ENCODE data around the gene DUSP19. TPM values are rescaled to one million over a fixed set of nuclear protein-coding genes. Genes with fewer than 3 reads are reported as not detected.

DUSP19 gene
- total and polyA plus RNA-seq, 2 of the 13 experiments (the other 11 are each of a cell fraction or from before 2014, with no cell fraction given), result 1.3 to 1.9 TPM

DNA sequence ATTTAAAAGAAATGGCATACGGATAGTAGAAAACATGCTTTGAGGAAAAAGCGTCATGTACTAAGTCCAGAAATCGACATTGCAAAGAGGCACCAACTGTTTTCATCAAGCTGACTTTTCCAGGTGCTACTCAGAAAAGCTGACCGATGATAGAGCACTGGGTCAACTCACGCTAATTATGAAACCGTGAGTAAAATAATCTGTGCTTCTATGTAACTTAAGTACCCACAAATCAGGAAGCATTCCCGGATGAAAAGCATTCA, 45.3 kb downstream of the DUSP19 start:
- POLR2A ChIA-PET, result interaction anchor here (1.0 to 3.5 kb wide), 3 partner anchors 45 to 408 kb away, joined by 4 to 17 read pairs (median 5); partner anchors contain the start of genes DNAJC10, DUSP19 and NCKAP1
- H2AFZ ChIP-seq (ENCODE audit: low read length), result peak overlapping the region; percentile 99
- no peaks in the 10 kb centered on the region; a peak in 1 of 5 replicates for H3K27me3 ChIP-seq (ENCODE audit: control insufficient read depth in 1 of 2, insufficient read depth in 2 of 2, low read length in 2 of 2)
- no peak for DNase-seq (ENCODE audit: low spot score)
- peak; percentile 46 for ATAC-seq
- peak overlapping the region; percentile 99 for H3K4me2 ChIP-seq (ENCODE audit: low read depth, low read length)
- peaks cover 44% of the 10 kb centered on the region for H3K79me2 ChIP-seq (ENCODE audit: insufficient read depth, low read length)
- no peaks in the 10 kb centered on the region for H3K9me3 ChIP-seq (ENCODE audit: low read length)
- in situ Hi-C loops (cut with HindIII; ENCODE audit: extremely low pct_ligation_motif_present, low pct_unique_long_range_greater_than_20kb), result no loop called here
- CTCF ChIA-PET (ENCODE audit: low intra/inter-chr PET ratio, low total read pairs), result no interaction called here
- WGBS (ENCODE audit: low lambda C conversion rate), result 1% methylated on average over 7 of the region's 7 CpGs
- FAIRE-seq, result no peak
- H3K27ac ChIP-seq (ENCODE audit: extremely low read length, insufficient read depth, low read length), result peak overlapping the region; percentile 87
- no peaks in the 10 kb centered on the region for H4K20me1 ChIP-seq (ENCODE audit: insufficient read depth, low read length)
- peaks cover 0 to 8% of the 10 kb centered on the region in 2 experiments; a peak in 1 of 5 replicates for H3K36me3 ChIP-seq (replicated peaks in 1 of 2; ENCODE audit: control insufficient read depth in 1 of 2, insufficient read depth in 2 of 2, low read length in 2 of 2)
- H3K4me1 ChIP-seq (ENCODE audit: insufficient read depth, low read length), result peaks cover 34% of the 10 kb centered on the region
- H3K4me3 ChIP-seq (replicated peaks in 1 of 3; ENCODE audit: insufficient read depth in 1 of 3, low read depth in 2 of 3, low read length in 3 of 3), result peak overlapping the region; percentile 81 to 90 (median 87)
- H3K9ac ChIP-seq (ENCODE audit: insufficient read depth, low read depth, low read length), result peak overlapping the region; percentile 85
- BruUV-seq (replicated peaks), result TSS peak; percentile 86
- intact Hi-C loops (cut with micrococcal nuclease; ENCODE audit: unreplicated experiment), result loop anchor here (1.0 kb wide), 2 partner anchors 46 to 86 kb away; partner anchors contain the start of genes DUSP19 and NCKAP1
- 0 out of 2 replicates have a peak, but pooled peaks have one; percentile 73 for TF ChIP-seq ZNF136 (CRISPR knock-in tag; IDR thresholded peaks at IDR 0.05; ENCODE audit: low read depth)
- TF ChIP-seq DDIT3 (CRISPR knock-in tag; IDR thresholded peaks at IDR 0.05), result no peak
- TF ChIP-seq CHCHD3 (CRISPR knock-in tag; IDR thresholded peaks at IDR 0.05), result no peak
- no peak for TF ChIP-seq HMG20B (CRISPR knock-in tag; conservative IDR thresholded peaks at IDR 0.05)
- TF ChIP-seq NFYC (CRISPR knock-in tag; IDR thresholded peaks at IDR 0.05), result no peak
- 0 out of 2 replicates have a peak, but pooled peaks have one; percentile 61 for TF ChIP-seq ZNF224 (CRISPR knock-in tag; IDR thresholded peaks at IDR 0.05)
- no peak for TF ChIP-seq ARID2 (CRISPR knock-in tag; IDR thresholded peaks at IDR 0.05; ENCODE audit: borderline replicate concordance)
- TF ChIP-seq, protein P1, sequence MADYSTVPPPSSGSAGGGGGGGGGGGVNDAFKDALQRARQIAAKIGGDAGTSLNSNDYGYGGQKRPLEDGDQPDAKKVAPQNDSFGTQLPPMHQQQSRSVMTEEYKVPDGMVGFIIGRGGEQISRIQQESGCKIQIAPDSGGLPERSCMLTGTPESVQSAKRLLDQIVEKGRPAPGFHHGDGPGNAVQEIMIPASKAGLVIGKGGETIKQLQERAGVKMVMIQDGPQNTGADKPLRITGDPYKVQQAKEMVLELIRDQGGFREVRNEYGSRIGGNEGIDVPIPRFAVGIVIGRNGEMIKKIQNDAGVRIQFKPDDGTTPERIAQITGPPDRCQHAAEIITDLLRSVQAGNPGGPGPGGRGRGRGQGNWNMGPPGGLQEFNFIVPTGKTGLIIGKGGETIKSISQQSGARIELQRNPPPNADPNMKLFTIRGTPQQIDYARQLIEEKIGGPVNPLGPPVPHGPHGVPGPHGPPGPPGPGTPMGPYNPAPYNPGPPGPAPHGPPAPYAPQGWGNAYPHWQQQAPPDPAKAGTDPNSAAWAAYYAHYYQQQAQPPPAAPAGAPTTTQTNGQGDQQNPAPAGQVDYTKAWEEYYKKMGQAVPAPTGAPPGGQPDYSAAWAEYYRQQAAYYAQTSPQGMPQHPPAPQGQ (CRISPR knock-in tag; IDR thresholded peaks at IDR 0.05; ENCODE audit: borderline replicate concordance), result peak; percentile 88; the same call in 1 of the 2 replicates
- 0 out of 2 replicates have a peak, but pooled peaks have one; percentile 12 for TF ChIP-seq SETDB1 (CRISPR knock-in tag; IDR thresholded peaks at IDR 0.05; ENCODE audit: borderline replicate concordance)
- TF ChIP-seq, protein P2, sequence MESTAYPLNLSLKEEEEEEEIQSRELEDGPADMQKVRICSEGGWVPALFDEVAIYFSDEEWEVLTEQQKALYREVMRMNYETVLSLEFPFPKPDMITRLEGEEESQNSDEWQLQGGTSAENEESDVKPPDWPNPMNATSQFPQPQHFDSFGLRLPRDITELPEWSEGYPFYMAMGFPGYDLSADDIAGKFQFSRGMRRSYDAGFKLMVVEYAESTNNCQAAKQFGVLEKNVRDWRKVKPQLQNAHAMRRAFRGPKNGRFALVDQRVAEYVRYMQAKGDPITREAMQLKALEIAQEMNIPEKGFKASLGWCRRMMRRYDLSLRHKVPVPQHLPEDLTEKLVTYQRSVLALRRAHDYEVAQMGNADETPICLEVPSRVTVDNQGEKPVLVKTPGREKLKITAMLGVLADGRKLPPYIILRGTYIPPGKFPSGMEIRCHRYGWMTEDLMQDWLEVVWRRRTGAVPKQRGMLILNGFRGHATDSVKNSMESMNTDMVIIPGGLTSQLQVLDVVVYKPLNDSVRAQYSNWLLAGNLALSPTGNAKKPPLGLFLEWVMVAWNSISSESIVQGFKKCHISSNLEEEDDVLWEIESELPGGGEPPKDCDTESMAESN (CRISPR knock-in tag; conservative IDR thresholded peaks at IDR 0.05), result no peak
- TF ChIP-seq ZFP36L1 (CRISPR knock-in tag; IDR thresholded peaks at IDR 0.05), result 0 out of 2 replicates have a peak, but pooled peaks have one; percentile 56
- no peak for TF ChIP-seq ZNF3 (CRISPR knock-in tag; IDR thresholded peaks at IDR 0.05)
- peak; percentile 15; the same call in 1 of the 2 replicates for TF ChIP-seq ZNF44 (CRISPR knock-in tag; IDR thresholded peaks at IDR 0.05)
- TF ChIP-seq ZNF782 (CRISPR knock-in tag; IDR thresholded peaks at IDR 0.05; ENCODE audit: borderline replicate concordance), result 0 out of 2 replicates have a peak, but pooled peaks have one; percentile 9
- 0 out of 2 replicates have a peak, but pooled peaks have one; percentile 2 for TF ChIP-seq ZNF121 (CRISPR knock-in tag; IDR thresholded peaks at IDR 0.05)
- TF ChIP-seq ATF5 (CRISPR knock-in tag; IDR thresholded peaks at IDR 0.05; ENCODE audit: low read depth), result no peak
- peak; percentile 78; the same call in 1 of the 2 replicates for TF ChIP-seq SNAI1 (CRISPR knock-in tag; IDR thresholded peaks at IDR 0.05; ENCODE audit: borderline replicate concordance)
- TF ChIP-seq ATF3 (CRISPR knock-in tag; IDR thresholded peaks at IDR 0.05), result no peak
- TF ChIP-seq KLF11 (CRISPR knock-in tag; IDR thresholded peaks at IDR 0.05), result no peak
- TF ChIP-seq ZNF431 (CRISPR knock-in tag; IDR thresholded peaks at IDR 0.05; ENCODE audit: borderline replicate concordance, low read depth), result 0 out of 2 replicates have a peak, but pooled peaks have one; percentile 24
- peak; percentile 48; the same call in 1 of the 2 replicates for TF ChIP-seq SIX1 (CRISPR knock-in tag; IDR thresholded peaks at IDR 0.05; ENCODE audit: borderline replicate concordance)
